AG09319 (cell line): Measurements from ENCODE around the gene SGPL1.

Source experiments
- DNase-seq: peaks from one replicate; pipeline ENCODE4 v3.0.0-alpha.2; 2010; ENCODE audit warnings: low read depth; ENCODE audit errors: extremely low read depth
- TF ChIP-seq, protein P1 (sequence below): IDR thresholded peaks from 2 replicates; pipeline ENCODE4 v1.5.1; 2011; ENCODE audit warnings: low read depth, mild to moderate bottlenecking, inconsistent platforms, low read length, moderate library complexity

SGPL1 gene

DNA sequence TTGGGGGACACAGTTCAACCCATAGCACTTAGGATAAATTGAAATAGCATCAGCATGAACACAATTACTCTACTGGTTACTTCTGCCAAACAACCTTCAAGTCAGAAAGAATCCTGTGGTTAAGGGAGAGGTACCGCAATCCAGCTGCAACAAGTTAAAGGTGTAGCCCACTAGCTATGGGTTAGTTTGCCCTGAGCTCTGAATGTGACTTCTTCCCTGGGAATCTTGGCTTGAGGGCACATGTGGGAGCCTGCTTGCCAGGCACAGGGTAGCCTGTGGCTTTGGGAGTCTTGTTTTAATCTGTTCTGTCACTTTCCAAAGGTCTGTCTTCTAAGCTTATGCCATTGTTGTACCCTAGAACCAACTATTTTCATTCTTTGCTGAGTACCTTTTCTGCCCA, 8.9 kb upstream of the SGPL1 start:
- TF ChIP-seq, protein P1, sequence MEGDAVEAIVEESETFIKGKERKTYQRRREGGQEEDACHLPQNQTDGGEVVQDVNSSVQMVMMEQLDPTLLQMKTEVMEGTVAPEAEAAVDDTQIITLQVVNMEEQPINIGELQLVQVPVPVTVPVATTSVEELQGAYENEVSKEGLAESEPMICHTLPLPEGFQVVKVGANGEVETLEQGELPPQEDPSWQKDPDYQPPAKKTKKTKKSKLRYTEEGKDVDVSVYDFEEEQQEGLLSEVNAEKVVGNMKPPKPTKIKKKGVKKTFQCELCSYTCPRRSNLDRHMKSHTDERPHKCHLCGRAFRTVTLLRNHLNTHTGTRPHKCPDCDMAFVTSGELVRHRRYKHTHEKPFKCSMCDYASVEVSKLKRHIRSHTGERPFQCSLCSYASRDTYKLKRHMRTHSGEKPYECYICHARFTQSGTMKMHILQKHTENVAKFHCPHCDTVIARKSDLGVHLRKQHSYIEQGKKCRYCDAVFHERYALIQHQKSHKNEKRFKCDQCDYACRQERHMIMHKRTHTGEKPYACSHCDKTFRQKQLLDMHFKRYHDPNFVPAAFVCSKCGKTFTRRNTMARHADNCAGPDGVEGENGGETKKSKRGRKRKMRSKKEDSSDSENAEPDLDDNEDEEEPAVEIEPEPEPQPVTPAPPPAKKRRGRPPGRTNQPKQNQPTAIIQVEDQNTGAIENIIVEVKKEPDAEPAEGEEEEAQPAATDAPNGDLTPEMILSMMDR = no peak
- DNase-seq = no peak

GRCh38 chr10:70807556-70807955, 8.2 kb upstream of the SGPL1 start:
- no peak for DNase-seq
- TF ChIP-seq, protein P1 = no peak

DNA sequence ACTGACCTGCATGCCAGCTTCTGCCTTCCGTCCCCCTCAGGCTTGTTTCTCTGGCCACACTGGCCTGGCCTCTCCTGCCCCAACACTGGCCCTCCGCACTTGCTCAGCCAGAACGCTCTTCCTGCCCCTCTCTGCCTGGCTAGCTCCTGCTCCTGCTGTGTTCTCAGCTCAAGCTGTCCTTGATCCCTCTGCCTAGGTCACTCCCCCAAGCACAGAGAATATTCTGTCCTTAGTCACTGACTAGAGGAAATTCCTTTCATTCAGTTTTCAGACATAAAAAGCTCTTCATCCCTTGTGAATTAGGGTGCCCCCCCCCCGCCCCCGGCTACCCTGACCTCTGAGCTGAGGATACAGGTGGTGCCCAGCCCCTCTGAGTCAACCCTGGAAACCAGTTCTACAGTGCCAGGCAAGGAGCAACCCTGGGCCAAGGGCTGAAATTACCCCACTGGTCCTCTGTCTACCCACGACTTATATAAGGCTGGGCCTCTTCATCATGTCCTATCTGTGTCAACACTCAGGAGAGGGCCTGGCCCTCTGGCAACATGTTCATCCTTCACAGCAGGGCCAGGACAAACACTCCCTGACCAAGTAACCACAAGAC, 6.6 kb upstream of the SGPL1 start:
- no peak for DNase-seq
- TF ChIP-seq, protein P1 = no peak

DNA sequence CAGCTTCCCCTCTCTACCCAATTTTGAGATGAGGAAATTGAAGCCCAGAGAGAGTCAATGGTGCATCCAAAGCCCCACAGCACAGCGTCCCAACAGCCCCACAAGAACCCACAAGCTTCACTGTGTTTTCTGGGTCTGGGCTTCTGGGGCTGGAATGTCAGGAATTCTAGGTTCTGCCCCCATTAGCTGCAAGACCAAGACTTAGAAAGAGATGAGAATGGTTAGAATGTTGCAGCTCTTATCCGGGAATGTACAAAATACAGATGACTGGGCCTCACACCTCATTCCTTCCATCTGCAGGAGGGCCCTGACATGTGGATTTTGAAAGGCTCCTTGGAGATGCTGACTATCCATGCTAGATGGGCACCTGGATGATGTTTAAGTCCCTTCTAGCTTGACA, 6.0 kb upstream of the SGPL1 start:
- TF ChIP-seq, protein P1 = no peak
- DNase-seq = no peak

DNA sequence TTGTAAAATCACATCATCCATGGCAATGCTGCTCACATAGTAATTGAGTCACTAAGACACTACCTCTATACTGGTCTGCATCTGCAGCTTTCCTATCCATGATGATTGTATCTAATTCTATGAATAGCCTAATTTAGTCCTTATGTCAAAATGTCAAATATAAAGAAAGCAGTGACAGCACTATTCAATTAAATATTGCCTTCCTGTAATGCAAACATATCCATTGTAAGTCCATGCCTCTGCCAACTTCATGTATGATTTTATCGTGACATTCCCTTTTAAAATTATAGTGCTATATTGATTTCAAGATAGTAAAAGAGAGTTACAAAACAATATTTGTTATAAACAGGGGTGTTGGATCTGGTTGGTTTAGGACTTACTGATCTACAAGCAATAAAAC, 4.8 kb upstream of the SGPL1 start:
- no peak for DNase-seq
- TF ChIP-seq, protein P1 = no peak

GRCh38 chr10:70811881-70812280, 3.9 kb upstream of the SGPL1 start:
- DNase-seq = no peak
- TF ChIP-seq, protein P1 = no peak

DNA sequence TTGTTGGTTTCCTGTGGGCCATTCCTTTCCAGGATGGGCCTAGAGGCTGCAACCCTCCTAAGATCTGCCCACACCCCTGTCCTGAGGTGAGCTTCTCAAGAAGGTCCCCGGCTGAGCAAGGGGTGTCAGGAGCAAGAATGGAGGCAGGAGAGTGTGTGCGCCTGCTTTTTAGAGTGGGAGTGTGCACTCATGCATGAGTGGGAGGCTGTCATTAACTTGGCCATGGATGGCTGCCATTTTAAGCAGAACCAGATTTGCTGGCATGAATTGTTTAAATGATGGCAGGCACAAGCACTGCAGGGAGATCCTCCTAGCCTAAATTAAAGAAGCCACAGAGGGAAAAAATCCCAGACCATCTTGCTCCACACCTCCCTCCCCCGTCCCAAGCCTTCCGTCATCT, 2.9 kb upstream of the SGPL1 start:
- DNase-seq = peak; percentile 70
- TF ChIP-seq, protein P1 = no peak
